ENCODE data around the gene TMTC4. TPM values are rescaled to one million over a fixed set of nuclear protein-coding genes. Genes with fewer than 3 reads are reported as not detected.

Gene TMTC4, protein sequence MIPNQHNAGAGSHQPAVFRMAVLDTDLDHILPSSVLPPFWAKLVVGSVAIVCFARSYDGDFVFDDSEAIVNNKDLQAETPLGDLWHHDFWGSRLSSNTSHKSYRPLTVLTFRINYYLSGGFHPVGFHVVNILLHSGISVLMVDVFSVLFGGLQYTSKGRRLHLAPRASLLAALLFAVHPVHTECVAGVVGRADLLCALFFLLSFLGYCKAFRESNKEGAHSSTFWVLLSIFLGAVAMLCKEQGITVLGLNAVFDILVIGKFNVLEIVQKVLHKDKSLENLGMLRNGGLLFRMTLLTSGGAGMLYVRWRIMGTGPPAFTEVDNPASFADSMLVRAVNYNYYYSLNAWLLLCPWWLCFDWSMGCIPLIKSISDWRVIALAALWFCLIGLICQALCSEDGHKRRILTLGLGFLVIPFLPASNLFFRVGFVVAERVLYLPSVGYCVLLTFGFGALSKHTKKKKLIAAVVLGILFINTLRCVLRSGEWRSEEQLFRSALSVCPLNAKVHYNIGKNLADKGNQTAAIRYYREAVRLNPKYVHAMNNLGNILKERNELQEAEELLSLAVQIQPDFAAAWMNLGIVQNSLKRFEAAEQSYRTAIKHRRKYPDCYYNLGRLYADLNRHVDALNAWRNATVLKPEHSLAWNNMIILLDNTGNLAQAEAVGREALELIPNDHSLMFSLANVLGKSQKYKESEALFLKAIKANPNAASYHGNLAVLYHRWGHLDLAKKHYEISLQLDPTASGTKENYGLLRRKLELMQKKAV
- 8.1 to 11.7 TPM (median 10.7 TPM) in 5 replicates for total RNA-seq (2022; extraction: Qiagen RNA extraction)

DNA sequence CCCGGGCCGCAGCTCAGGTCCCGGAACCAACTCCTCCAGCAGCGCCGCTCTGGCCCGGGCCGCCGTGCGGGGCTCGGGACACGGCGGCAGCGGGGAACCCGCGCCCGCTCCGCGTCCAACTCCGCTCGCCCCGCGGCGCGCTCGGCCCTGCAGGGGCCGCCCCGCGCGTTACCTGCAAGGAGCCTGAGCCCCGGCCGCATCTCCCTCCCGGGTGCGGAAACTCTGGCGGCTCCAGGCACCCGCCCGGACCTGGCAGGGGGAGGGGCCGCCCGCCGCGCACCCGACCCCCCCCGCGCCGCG is at the start of gene TMTC4:
TSS of gene TMTC4 (minus strand) at position 224 of the 300 bp plus-strand sequence. CDS start 4,433 bp downstream, outside the sequence.

GRCh38 chr13:100588331-100589177 is 86.0 kb downstream of the TMTC4 start, which contains the start of gene GGACT:
GGACT (minus strand) TSS chr13:100588789; CDS start chr13:100532591, 56,198 bp downstream.

Other genes starting within 250 kb of the TMTC4 start
- 3.5 to 5.3 TPM (median 3.9 TPM) in 5 replicates for gene GGACT, start 86.0 kb downstream of the TMTC4 start, total RNA-seq (2022; extraction: Qiagen RNA extraction)

All from A549 treated with AZD2906 at 1 μM for 4 hours (cell line).